ENCODE results near the gene MAGEA11. TPM values are rescaled to one million over a fixed set of nuclear protein-coding genes. Genes with fewer than 3 reads are reported as not detected.
"Not testable (repeated sequence)": the region's sequence is repeated elsewhere in the genome, so short reads cannot be mapped to it uniquely, and the experiment has no call there.

The MAGEA11 gene
- total and polyA plus RNA-seq, 9 of the 15 experiments (the other 6 are each of a cell fraction or from before 2014, with no cell fraction given) = 0.04 to 0.18 TPM; not detected in 7

DNA sequence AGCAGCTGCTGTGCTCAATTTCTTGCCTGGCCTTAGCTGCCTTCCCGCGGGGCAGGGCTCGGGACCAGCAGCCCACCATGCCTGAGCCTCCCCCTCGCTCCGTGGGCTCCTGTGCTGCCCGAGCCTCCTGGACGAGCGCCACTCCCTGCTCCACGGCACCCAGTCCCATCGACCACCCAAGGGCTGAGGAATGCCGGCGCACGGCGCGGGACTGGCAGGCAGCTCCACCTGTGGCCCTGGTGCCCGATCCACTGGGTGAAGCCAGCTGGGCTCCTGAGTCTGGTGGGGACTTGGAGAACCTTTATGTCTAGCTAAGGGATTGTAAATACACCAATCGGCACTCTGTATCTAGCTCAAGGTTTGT lies 46.8 kb downstream of the MAGEA11 start:
- DNase-seq (ENCODE audit: extremely low read depth in 1 of 4, low spot score in 3 of 4); FAIRE-seq; H3K4me2 ChIP-seq (ENCODE audit: insufficient read depth, low read length); POLR2A ChIA-PET; H3K9ac ChIP-seq (ENCODE audit: insufficient read depth in 1 of 2, low read depth in 2 of 2, low read length in 2 of 2); H3K4me1 ChIP-seq (replicated peaks in 1 of 2; ENCODE audit: control insufficient read depth in 2 of 2, insufficient read depth in 2 of 2, low read length in 2 of 2); H3K27ac ChIP-seq (ENCODE audit: extremely low read depth, low read depth, low read length); in situ Hi-C loops (cut with MboI); H2AFZ ChIP-seq (ENCODE audit: low read depth, low read length); H3K9me1 ChIP-seq (ENCODE audit: control insufficient read depth, insufficient read depth, low read length); H3K27me3 ChIP-seq (ENCODE audit: control insufficient read depth in 2 of 2, insufficient read depth in 2 of 2, low read length in 2 of 2); H3K9me3 ChIP-seq (replicated peaks; ENCODE audit: control insufficient read depth, insufficient read depth, low read depth, low read length); H3K36me3 ChIP-seq (ENCODE audit: control insufficient read depth, insufficient read depth, low read length); intact Hi-C loops (cut with micrococcal nuclease); H3K79me2 ChIP-seq (ENCODE audit: control insufficient read depth, insufficient read depth, low read length); ATAC-seq; CTCF ChIA-PET (ENCODE audit: low intra/inter-chr PET ratio); H3K4me3 ChIP-seq; BruUV-seq (replicated peaks); H4K20me1 ChIP-seq (replicated peaks; ENCODE audit: control insufficient read depth, insufficient read depth, low read length): not testable (repeated sequence)
- 24% methylated on average over 14 of the region's 17 CpGs for WGBS (ENCODE audit: insufficient coverage, low coverage, missing lambda C conversion rate)

DNA sequence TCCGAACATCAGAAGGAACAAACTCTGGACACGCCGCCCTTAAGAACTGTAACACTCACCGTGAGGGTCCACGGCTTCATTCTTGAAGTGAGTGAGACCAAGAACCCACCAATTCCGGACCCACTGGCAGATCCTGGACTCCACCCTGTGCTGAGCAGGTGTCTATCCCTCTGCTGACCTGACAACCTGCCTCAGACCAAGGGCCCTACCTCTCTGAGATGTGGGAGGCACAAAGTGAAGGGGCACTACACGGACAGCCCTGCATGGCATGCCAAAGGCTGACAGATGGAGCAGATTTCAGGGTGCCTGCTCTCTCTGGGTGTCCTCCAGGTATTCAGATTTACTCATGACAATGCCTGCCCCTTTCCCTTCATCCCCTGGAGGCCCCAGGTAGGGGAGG lies 48.0 kb downstream of the MAGEA11 start:
- CTCF ChIA-PET (ENCODE audit: low intra/inter-chr PET ratio) = no interaction called here
- TSS peak; percentile 73 for BruUV-seq (replicated peaks)

More for the DNA sequence above, 48.0 kb downstream of the MAGEA11 start:
- TF ChIP-seq FOXJ2 (tag; IDR thresholded peaks at IDR 0.05) = no peak
- no peak for TF ChIP-seq BDP1 (IDR thresholded peaks at IDR 0.05; ENCODE audit: insufficient read depth, insufficient read length)
- no peak for TF ChIP-seq ZFP1 (CRISPR knock-in tag; IDR thresholded peaks at IDR 0.05)
- no peak for TF ChIP-seq MCM7 (IDR thresholded peaks at IDR 0.05)
- no peak for TF ChIP-seq ATF7 (IDR thresholded peaks at IDR 0.05)
- no peak for TF ChIP-seq ZNF23 (CRISPR knock-in tag; IDR thresholded peaks at IDR 0.05)
- no peak for TF ChIP-seq PRMT5 (CRISPR knock-in tag; IDR thresholded peaks at IDR 0.05)
- TF ChIP-seq, protein P1, sequence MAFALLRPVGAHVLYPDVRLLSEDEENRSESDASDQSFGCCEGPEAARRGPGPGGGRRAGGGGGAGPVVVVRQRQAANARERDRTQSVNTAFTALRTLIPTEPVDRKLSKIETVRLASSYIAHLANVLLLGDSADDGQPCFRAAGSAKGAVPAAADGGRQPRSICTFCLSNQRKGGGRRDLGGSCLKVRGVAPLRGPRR (CRISPR knock-in tag; IDR thresholded peaks at IDR 0.05) = no peak
- TF ChIP-seq NCOA6 (IDR thresholded peaks at IDR 0.05) = no peak
- no peak for TF ChIP-seq SP1 (CRISPR knock-in tag; IDR thresholded peaks at IDR 0.05)
- TF ChIP-seq TSC22D4 (tag; IDR thresholded peaks at IDR 0.05) = no peak
- TF ChIP-seq, protein P2, sequence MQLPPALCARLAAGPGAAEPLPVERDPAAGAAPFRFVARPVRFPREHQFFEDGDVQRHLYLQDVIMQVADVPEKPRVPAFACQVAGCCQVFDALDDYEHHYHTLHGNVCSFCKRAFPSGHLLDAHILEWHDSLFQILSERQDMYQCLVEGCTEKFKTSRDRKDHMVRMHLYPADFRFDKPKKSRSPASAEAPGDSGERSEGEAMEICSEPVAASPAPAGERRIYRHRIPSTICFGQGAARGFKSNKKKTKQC (CRISPR knock-in tag; IDR thresholded peaks at IDR 0.05) = no peak
- no peak for TF ChIP-seq ZNF197 (CRISPR knock-in tag; IDR thresholded peaks at IDR 0.05; ENCODE audit: low read depth)
- no peak for TF ChIP-seq ZSCAN32 (CRISPR knock-in tag; IDR thresholded peaks at IDR 0.05)
- no peak for TF ChIP-seq ZNF41 (CRISPR knock-in tag; conservative IDR thresholded peaks at IDR 0.05)
- Histone ChIP-seq H3K4me3 (no peak overlapping the region), H3K9me3 (replicated peaks; ENCODE audit: control insufficient read depth, insufficient read depth, low read depth, low read length) (no peaks in the 10 kb centered on the region), H3K27me3 (ENCODE audit: control insufficient read depth in 2 of 2, insufficient read depth in 2 of 2, low read length in 2 of 2) (peaks cover 0 to 7% of the 10 kb centered on the region in 2 experiments; a peak in 1 of 5 replicates), H3K9me1 (ENCODE audit: control insufficient read depth, insufficient read depth, low read length) (no peaks in the 10 kb centered on the region), H3K4me2 (ENCODE audit: insufficient read depth, low read length) (no peak overlapping the region; the same call in 1 of the 2 replicates), H3K27ac (ENCODE audit: extremely low read depth, low read depth, low read length) (no peak overlapping the region), H3K4me1 (replicated peaks in 1 of 2; ENCODE audit: control insufficient read depth in 2 of 2, insufficient read depth in 2 of 2, low read length in 2 of 2) (peaks cover 0 to 5% of the 10 kb centered on the region in 2 experiments; a peak in 1 of 5 replicates), H3K9ac (ENCODE audit: insufficient read depth in 1 of 2, low read depth in 2 of 2, low read length in 2 of 2) (no peak overlapping the region), H3K36me3 (ENCODE audit: control insufficient read depth, insufficient read depth, low read length) (no peaks in the 10 kb centered on the region), H3K79me2 (ENCODE audit: control insufficient read depth, insufficient read depth, low read length) (no peaks in the 10 kb centered on the region), H4K20me1 (replicated peaks; ENCODE audit: control insufficient read depth, insufficient read depth, low read length) (no peaks in the 10 kb centered on the region), H2AFZ (ENCODE audit: low read depth, low read length) (no peak overlapping the region)
- intact Hi-C loops (cut with micrococcal nuclease) = no loop called here
- POLR2A ChIA-PET = no interaction called here
- FAIRE-seq = no peak
- no peak for DNase-seq (ENCODE audit: extremely low read depth in 1 of 4, low spot score in 3 of 4)
- in situ Hi-C loops (cut with MboI) = no loop called here
- WGBS (ENCODE audit: insufficient coverage, low coverage, missing lambda C conversion rate) = 0% methylated on average over 5 of the region's 7 CpGs
- ATAC-seq = no peak

Measured in K562 (cell line).